NCI-H82 (cell line): ENCODE measurements around the gene FCMR.
"Not testable (repeated sequence)": the region's sequence is repeated elsewhere in the genome, so short reads cannot be mapped to it uniquely, and the experiment has no call there.

Experiments used
- DNase-seq: peaks from one replicate; lab custom pipeline; 2025; lab: John Stamatoyannopoulos, UW

Gene FCMR

GRCh38 chr1:206872139-206872538 is 49.6 kb downstream of the FCMR start:
- no peak for DNase-seq

DNA sequence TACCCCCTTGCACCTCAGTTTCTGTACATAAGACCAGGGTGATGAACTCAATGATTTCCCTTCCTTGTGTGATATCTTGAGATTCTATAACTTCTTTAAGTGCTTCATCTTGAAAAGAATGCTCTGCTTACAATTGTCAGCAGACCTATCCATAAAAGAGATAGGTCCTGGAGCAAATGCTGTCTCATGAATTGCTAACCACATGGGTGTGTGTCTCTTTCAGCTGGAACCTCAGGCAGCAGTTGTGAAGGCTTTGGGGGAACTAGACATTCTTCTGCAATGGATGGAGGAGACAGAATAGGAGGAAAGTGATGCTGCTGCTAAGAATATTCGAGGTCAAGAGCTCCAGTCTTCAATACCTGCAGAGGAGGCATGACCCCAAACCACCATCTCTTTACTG is 53.5 kb downstream of the FCMR start:
- no peak for DNase-seq

GRCh38 chr1:206867716-206868115 is 54.0 kb downstream of the FCMR start:
- no peak for DNase-seq

DNA sequence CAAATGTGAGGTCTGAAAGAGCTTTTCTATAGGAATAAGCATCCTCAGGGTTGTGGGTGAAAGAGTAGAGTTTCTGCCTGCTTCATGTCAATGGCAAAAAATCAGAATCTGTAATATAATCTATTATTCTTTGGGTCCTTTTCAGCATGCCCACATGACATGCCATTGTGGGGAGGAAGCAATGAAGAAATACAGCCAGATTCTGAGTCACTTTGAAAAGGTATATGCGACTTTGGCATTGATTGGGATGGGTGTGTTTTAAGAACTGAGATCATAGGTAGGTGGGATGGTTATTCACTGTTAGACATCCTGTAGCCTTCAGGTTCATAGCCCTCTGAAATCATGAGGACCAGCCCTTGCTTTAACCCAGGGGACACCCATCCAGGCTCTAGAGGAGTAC is 54.5 kb downstream of the FCMR start:
- DNase-seq = no peak

- DNase-seq = no peak
Measured at GRCh38 chr1:206866062-206866461, 55.7 kb downstream of the FCMR start.

DNA sequence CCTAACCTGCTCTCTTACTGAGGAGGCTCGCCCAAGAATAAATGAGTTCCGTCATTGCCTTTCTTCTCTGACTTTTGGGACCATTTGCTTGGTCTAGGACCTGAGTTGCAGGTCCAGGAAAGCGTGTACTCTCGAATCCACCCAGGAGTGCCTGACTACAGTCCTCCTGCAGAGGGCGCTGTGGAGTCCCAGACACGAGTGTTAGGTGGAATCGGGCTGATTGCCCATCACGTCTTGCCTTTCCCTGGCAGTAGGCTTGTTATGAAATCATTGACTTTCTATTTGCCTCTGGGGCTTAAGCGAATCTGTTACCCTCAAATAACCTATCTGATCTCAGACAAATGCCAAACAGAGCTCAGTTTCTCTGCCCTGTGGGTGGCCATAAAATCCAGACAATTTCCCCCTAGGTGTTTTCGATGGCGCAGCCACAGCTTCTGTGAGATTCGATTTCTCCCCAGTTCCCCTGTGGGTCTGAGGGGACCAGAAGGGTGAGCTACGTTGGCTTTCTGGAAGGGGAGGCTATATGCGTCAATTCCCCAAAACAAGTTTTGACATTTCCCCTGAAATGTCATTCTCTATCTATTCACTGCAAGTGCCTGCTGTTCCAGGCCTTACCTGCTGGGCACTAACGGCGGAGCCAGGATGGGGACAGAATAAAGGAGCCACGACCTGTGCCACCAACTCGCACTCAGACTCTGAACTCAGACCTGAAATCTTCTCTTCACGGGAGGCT is 56.6 kb downstream of the FCMR start, which contains the start of gene IL20:
Gene IL20, plus strand, starts transcription at position 685 of the 733 bp plus-strand sequence. CDS start 230 bp downstream, outside the sequence.
- peak; percentile 80 for DNase-seq

GRCh38 chr1:206863266-206863665 is 58.5 kb downstream of the FCMR start:
- DNase-seq = peak; percentile 25

DNA sequence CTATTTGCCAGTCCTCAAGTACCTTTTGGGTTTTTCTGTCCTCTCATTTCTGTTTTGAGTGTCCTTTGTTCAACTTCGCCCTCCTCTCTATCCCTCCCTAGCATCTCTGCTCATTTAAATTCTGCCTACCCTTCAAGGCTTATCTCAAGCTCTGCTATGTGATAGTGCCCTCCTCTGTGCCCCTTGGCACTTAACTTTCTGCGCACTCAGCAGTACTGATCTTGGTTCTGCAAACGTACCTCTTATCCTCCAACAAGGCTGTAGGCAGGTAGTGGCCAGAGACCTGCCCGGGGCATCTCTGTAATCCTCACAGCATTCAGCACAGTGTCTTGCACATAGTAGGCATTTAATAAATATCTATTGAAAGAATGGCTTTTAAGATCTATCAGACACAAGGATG is 61.6 kb downstream of the FCMR start:
- no peak for DNase-seq

GRCh38 chr1:206859082-206859521 is 62.6 kb downstream of the FCMR start:
- DNase-seq = no peak

- peak; percentile 22 for DNase-seq
Measured at GRCh38 chr1:206856674-206857464, 64.9 kb downstream of the FCMR start.

GRCh38 chr1:206855859-206856258 is 65.9 kb downstream of the FCMR start:
- no peak for DNase-seq

GRCh38 chr1:206854401-206855129 is 67.2 kb downstream of the FCMR start:
- DNase-seq = no peak

DNA sequence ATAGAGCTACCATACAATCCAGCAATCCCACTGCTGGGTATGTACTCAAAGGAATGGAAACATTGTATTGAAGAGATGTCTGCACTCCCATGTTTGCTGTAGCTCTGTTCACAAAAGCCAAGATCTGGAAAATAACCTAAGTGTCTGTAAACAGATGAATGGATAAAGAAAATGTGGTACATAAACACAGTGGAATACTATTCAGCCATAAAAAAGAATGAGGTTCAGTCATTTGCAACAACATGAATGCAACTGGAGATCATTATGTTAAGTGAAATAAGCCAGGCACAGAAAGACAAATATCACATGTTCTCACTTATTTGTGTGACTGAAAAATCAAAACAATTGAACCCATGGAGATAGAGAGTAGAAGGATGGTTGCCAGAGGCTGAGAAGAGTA is 68.0 kb downstream of the FCMR start:
- DNase-seq = not testable (repeated sequence)
